Measurements from ENCODE around the gene SNX24.
A peak's percentile ranks its signal among the peaks of the same experiment; 100 is the strongest.

SNX24 gene

GRCh38 chr5:122997294-122997693 lies 151.9 kb downstream of the SNX24 start:
- no peak for TF ChIP-seq POLR2AphosphoS5 (IDR thresholded peaks at IDR 0.05; ENCODE audit: low read depth)
- no peak for TF ChIP-seq SPI1 (IDR thresholded peaks at IDR 0.05; ENCODE audit: borderline replicate concordance, low read depth)
- TF ChIP-seq CTCF (IDR thresholded peaks at IDR 0.05; ENCODE audit: insufficient read depth, low read length) = no peak
- no peak for TF ChIP-seq GABPA (IDR thresholded peaks at IDR 0.05; ENCODE audit: low read depth)
- no peak for DNase-seq (ENCODE audit: low read depth in 1 of 2, low spot score in 1 of 2)
- Histone ChIP-seq H3K27ac (replicated peaks) (no peak overlapping the region), H3K4me3 (replicated peaks; ENCODE audit: insufficient read depth, low read length) (no peak overlapping the region), H3K27me3 (ENCODE audit: insufficient read depth, poor library complexity, severe bottlenecking) (no peaks in the 10 kb centered on the region)

GRCh38 chr5:122999947-123000563 lies 154.6 kb downstream of the SNX24 start:
- no peaks in the 10 kb centered on the region for H3K27me3 ChIP-seq (ENCODE audit: insufficient read depth, poor library complexity, severe bottlenecking)
- H3K4me3 ChIP-seq (replicated peaks; ENCODE audit: insufficient read depth, low read length) = no peak overlapping the region
- peak; percentile 3 to 40 for DNase-seq (ENCODE audit: low read depth in 1 of 2, low spot score in 1 of 2)
- TF ChIP-seq POLR2AphosphoS5 (IDR thresholded peaks at IDR 0.05; ENCODE audit: low read depth) (no peak), CTCF (IDR thresholded peaks at IDR 0.05; ENCODE audit: insufficient read depth, low read length) (peak; percentile 26)
- no peak overlapping the region for H3K27ac ChIP-seq (replicated peaks)

GRCh38 chr5:123000731-123001130 lies 155.3 kb downstream of the SNX24 start:
- Histone ChIP-seq H3K27ac (replicated peaks) (no peak overlapping the region), H3K4me3 (replicated peaks; ENCODE audit: insufficient read depth, low read length) (no peak overlapping the region), H3K27me3 (ENCODE audit: insufficient read depth, poor library complexity, severe bottlenecking) (no peaks in the 10 kb centered on the region)
- TF ChIP-seq SPI1 (IDR thresholded peaks at IDR 0.05; ENCODE audit: borderline replicate concordance, low read depth) (no peak), GABPA (IDR thresholded peaks at IDR 0.05; ENCODE audit: low read depth) (no peak), CTCF (IDR thresholded peaks at IDR 0.05; ENCODE audit: insufficient read depth, low read length) (no peak), POLR2AphosphoS5 (IDR thresholded peaks at IDR 0.05; ENCODE audit: low read depth) (no peak), REST (IDR thresholded peaks at IDR 0.05; ENCODE audit: insufficient replicate concordance, low read depth) (no peak)
- DNase-seq (ENCODE audit: low read depth in 1 of 2, low spot score in 1 of 2) = no peak

GRCh38 chr5:123001808-123002207 lies 156.4 kb downstream of the SNX24 start:
- no peak for DNase-seq (ENCODE audit: low read depth in 1 of 2, low spot score in 1 of 2)
- no peak for TF ChIP-seq CTCF (IDR thresholded peaks at IDR 0.05; ENCODE audit: insufficient read depth, low read length)
- no peak overlapping the region for H3K4me3 ChIP-seq (replicated peaks; ENCODE audit: insufficient read depth, low read length)

More at GRCh38 chr5:123001808-123002207, 156.4 kb downstream of the SNX24 start:
- Histone ChIP-seq H3K27me3 (ENCODE audit: insufficient read depth, poor library complexity, severe bottlenecking) (no peaks in the 10 kb centered on the region), H3K27ac (replicated peaks) (no peak overlapping the region)

Measured in HL-60 (cell line).